Suprapubic skin (tissue), 3 donors: ENCODE results near the gene SUPV3L1.

Experiments used
- EP300 ChIP-seq: sonication (generic); formaldehyde crosslinking; IDR thresholded peaks from one replicate; pipeline ENCODE4 v1.6.1; 2017; ENCODE audit warnings: antibody characterized with exemption
- POLR2A ChIP-seq, 2 donors: fragments of 450-650 bp; IDR thresholded peaks; one replicate each; pipeline ENCODE4 v1.6.1; 2017; ENCODE audit warnings: antibody characterized with exemption in 2 of 2, mild to moderate bottlenecking in 2 of 2, moderate library complexity in 2 of 2
- TF ChIP-seq, protein P1 (sequence below), 2 donors: fragments of 200-600 bp in 1 of 2; fragments of 450-650 bp in 1 of 2; sonication (generic) in 1 of 2; IDR thresholded peaks; one replicate each; pipeline ENCODE4 v1.5.1; 2016 to 2019; ENCODE audit warnings: antibody characterized with exemption in 2 of 2, mild to moderate bottlenecking in 1 of 2, moderate library complexity in 1 of 2

- no peak for TF ChIP-seq EP300
- TF ChIP-seq, protein P1, sequence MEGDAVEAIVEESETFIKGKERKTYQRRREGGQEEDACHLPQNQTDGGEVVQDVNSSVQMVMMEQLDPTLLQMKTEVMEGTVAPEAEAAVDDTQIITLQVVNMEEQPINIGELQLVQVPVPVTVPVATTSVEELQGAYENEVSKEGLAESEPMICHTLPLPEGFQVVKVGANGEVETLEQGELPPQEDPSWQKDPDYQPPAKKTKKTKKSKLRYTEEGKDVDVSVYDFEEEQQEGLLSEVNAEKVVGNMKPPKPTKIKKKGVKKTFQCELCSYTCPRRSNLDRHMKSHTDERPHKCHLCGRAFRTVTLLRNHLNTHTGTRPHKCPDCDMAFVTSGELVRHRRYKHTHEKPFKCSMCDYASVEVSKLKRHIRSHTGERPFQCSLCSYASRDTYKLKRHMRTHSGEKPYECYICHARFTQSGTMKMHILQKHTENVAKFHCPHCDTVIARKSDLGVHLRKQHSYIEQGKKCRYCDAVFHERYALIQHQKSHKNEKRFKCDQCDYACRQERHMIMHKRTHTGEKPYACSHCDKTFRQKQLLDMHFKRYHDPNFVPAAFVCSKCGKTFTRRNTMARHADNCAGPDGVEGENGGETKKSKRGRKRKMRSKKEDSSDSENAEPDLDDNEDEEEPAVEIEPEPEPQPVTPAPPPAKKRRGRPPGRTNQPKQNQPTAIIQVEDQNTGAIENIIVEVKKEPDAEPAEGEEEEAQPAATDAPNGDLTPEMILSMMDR (IDR thresholded peaks at IDR 0.05): no peak
- no peak for TF ChIP-seq POLR2A (IDR thresholded peaks at IDR 0.05)
Observed at GRCh38 chr10:69218831-69219230, 38.8 kb downstream of the SUPV3L1 start.
